Neural progenitor cell (in vitro differentiated cells): ENCODE measurements around the gene LRRN1.

Experiments
- CTCF ChIP-seq: fragments of 200-600 bp; sonication (generic); IDR thresholded peaks from 2 replicates; pipeline ENCODE4 v1.5.1; 2017; ENCODE audit warnings: antibody characterized with exemption, mild to moderate bottlenecking
- EZH2 ChIP-seq: fragments of 200-600 bp; sonication (generic); IDR thresholded peaks from 2 replicates; pipeline ENCODE4 v1.6.1; 2017; ENCODE audit warnings: antibody characterized with exemption, mild to moderate bottlenecking, moderate library complexity
- EZH2phosphoT487 ChIP-seq: fragments of 200-600 bp; sonication (generic); IDR thresholded peaks from 2 replicates; pipeline ENCODE4 v1.6.1; 2017; ENCODE audit warnings: antibody characterized with exemption

GRCh38 chr3:3827111-3827510 is 27.9 kb downstream of the LRRN1 start:
- no peak for TF ChIP-seq CTCF
- no peak for TF ChIP-seq EZH2phosphoT487
- TF ChIP-seq EZH2: no peak
